ENCODE results near the gene NUTF2. TPM values are rescaled to one million over a fixed set of nuclear protein-coding genes. Genes with fewer than 3 reads are reported as not detected.

Gene NUTF2
- total RNA-seq, 4 donors from 2014 or later: 90.0 to 194 (median 113) TPM

DNA sequence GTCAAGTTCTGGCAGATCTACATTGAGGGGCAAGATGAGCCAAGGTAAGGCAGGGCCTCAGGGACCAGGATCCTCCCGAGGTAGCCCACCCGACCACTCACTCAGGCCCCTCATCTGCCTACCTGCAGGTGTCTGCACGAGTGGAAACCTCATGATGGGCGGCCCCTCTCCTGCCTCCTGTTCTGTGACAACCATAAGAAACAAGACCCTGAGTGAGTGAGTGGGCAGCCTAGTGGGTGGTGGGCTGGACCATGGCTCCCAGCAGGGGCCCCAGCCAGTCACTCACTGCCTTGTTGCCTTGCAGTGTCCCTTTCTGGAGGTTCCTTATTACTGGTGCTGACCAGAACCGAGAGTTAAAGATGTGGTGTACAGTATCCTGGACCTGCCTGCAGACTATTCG, 31.5 kb downstream of the NUTF2 start:
- peaks cover 3 to 40% (median 18%) of the 10 kb centered on the region in 3 donors for H3K4me1 ChIP-seq
- H3K27ac ChIP-seq: no peak overlapping the region
- TF ChIP-seq POLR2AphosphoS5 (IDR thresholded peaks at IDR 0.05): no peak
- TF ChIP-seq POLR2A (IDR thresholded peaks at IDR 0.05): no peak
- TF ChIP-seq EP300 (IDR thresholded peaks at IDR 0.05): no peak
- TF ChIP-seq, protein P1, sequence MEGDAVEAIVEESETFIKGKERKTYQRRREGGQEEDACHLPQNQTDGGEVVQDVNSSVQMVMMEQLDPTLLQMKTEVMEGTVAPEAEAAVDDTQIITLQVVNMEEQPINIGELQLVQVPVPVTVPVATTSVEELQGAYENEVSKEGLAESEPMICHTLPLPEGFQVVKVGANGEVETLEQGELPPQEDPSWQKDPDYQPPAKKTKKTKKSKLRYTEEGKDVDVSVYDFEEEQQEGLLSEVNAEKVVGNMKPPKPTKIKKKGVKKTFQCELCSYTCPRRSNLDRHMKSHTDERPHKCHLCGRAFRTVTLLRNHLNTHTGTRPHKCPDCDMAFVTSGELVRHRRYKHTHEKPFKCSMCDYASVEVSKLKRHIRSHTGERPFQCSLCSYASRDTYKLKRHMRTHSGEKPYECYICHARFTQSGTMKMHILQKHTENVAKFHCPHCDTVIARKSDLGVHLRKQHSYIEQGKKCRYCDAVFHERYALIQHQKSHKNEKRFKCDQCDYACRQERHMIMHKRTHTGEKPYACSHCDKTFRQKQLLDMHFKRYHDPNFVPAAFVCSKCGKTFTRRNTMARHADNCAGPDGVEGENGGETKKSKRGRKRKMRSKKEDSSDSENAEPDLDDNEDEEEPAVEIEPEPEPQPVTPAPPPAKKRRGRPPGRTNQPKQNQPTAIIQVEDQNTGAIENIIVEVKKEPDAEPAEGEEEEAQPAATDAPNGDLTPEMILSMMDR (IDR thresholded peaks at IDR 0.05): no peak
- no peak overlapping the region for H3K4me3 ChIP-seq
- no peaks in the 10 kb centered on the region for H3K27me3 ChIP-seq
- no peak for ATAC-seq
- no peaks in the 10 kb centered on the region for H3K9me3 ChIP-seq
- 82% methylated on average over 2 of the region's 6 CpGs; no CpG with 5 or more reads in 1 of the 2 donors for whole genome bisulfite sequencing, 2 donors (ENCODE audit: low coverage in 1 of 2)
- peaks cover 0 to 81% of the 10 kb centered on the region in 2 donors for H3K36me3 ChIP-seq

DNA sequence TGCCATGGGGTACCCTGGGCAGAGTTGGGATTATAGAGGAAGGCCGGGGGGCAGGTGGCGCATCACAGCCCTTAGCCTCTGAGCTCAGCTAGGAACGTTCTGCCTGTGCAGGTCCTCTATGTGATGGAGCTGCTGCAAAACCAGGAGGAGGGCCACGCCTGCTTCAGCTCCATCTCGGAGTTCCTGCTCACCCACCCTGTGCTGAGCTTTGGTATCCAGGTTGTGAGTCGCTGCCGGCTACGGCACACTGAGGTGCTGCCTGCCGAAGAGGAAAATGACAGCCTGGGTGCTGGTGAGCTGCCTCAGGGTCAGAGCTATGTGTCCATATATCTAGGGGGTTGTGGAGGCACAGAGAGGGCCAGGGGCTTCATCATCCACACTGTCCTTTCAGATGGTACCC, 32.1 kb downstream of the NUTF2 start:
- H3K4me1 ChIP-seq: peaks cover 3 to 41% (median 18%) of the 10 kb centered on the region in 3 donors
- peaks cover 0 to 87% of the 10 kb centered on the region in 2 donors for H3K36me3 ChIP-seq
- H3K27ac ChIP-seq: no peak overlapping the region
- TF ChIP-seq, protein P1 (IDR thresholded peaks at IDR 0.05): no peak
- no peak for TF ChIP-seq POLR2A (IDR thresholded peaks at IDR 0.05)
- no peaks in the 10 kb centered on the region for H3K27me3 ChIP-seq
- H3K4me3 ChIP-seq: no peak overlapping the region
- no peak for ATAC-seq
- H3K9me3 ChIP-seq: no peaks in the 10 kb centered on the region
- 84% methylated on average over 3 of the region's 9 CpGs; no CpG with 5 or more reads in 1 of the 2 donors for WGBS, 2 donors (ENCODE audit: low coverage in 1 of 2)

DNA sequence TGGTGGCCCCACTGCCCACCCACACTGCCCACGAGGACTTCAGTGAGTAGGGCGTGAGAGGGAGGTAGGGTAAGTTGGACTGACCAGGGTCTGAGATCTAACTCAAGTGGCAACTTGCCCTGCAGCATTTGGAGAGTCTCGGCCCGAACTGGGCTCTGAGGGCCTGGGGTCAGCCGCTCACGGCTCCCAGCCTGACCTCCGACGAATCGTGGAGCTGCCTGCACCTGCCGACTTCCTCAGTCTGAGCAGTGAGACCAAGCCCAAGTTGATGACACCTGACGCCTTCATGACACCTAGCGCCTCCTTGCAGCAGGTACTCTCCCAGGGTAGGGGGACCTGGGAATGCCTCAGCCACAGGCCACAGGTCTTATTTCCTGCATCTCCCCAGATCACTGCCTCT, 32.7 kb downstream of the NUTF2 start:
- TF ChIP-seq, protein P1 (IDR thresholded peaks at IDR 0.05): no peak
- no peak for TF ChIP-seq EP300 (IDR thresholded peaks at IDR 0.05)
- no peak for TF ChIP-seq POLR2A (IDR thresholded peaks at IDR 0.05)
- Histone ChIP-seq H3K9me3 (no peaks in the 10 kb centered on the region), H3K27ac (no peak overlapping the region), H3K4me3 (no peak overlapping the region), H3K4me1 (peaks cover 0 to 41% (median 15%) of the 10 kb centered on the region in 3 donors), H3K36me3 (peaks cover 0 to 93% of the 10 kb centered on the region in 2 donors), H3K27me3 (no peaks in the 10 kb centered on the region)
- no CpG with 5 or more reads among the region's 12 CpGs for WGBS, 2 donors (ENCODE audit: low coverage in 1 of 2)
- ATAC-seq: no peak

DNA sequence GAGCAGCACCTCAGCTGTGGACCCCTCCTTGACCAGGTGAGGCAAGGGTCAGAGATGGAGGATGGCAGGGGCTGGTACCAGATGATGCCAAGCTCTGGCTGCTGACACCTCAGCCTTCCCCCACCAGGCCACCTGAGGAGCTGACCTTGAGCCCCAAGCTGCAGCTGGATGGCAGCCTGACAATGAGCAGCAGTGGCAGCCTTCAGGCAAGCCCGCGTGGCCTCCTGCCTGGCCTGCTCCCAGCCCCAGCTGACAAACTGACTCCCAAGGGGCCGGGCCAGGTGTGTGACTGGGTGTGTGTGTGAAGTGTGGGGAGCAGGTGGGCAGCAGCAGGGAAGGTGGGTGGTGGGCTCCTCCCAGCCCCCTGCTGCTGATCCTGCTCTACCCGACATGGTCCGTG, 33.2 kb downstream of the NUTF2 start:
- no peak for ATAC-seq
- Histone ChIP-seq H3K27ac (no peak overlapping the region), H3K4me3 (no peak overlapping the region), H3K27me3 (no peaks in the 10 kb centered on the region), H3K9me3 (no peaks in the 10 kb centered on the region), H3K36me3 (peaks cover 0 to 93% of the 10 kb centered on the region in 2 donors), H3K4me1 (peaks cover 0 to 41% (median 14%) of the 10 kb centered on the region in 3 donors)
- TF ChIP-seq POLR2AphosphoS5 (IDR thresholded peaks at IDR 0.05) (no peak), POLR2A (IDR thresholded peaks at IDR 0.05) (no peak)
- 81 to 88% methylated on average over 1 to 2 of the region's 5 CpGs for WGBS, 2 donors (ENCODE audit: low coverage in 1 of 2)

DNA sequence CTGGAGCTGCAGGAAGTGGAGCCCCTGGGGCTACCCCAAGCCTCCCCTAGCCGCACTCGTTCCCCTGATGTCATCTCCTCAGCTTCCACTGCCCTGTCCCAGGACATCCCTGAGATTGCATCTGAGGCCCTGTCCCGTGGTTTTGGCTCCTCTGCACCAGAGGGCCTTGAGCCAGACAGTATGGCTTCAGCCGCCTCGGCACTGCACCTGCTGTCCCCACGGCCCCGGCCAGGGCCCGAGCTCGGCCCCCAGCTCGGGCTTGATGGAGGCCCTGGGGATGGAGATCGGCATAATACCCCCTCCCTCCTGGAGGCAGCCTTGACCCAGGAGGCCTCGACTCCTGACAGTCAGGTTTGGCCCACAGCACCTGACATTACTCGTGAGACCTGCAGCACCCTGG, 33.9 kb downstream of the NUTF2 start:
- Histone ChIP-seq H3K9me3 (no peaks in the 10 kb centered on the region), H3K27ac (no peak overlapping the region), H3K4me1 (peaks cover 0 to 40% (median 14%) of the 10 kb centered on the region in 3 donors), H3K4me3 (no peak overlapping the region), H3K27me3 (no peaks in the 10 kb centered on the region), H3K36me3 (peaks cover 0 to 92% of the 10 kb centered on the region in 2 donors)
- WGBS, 2 donors (ENCODE audit: low coverage in 1 of 2): 92% methylated on average over 2 of the region's 13 CpGs; no CpG with 5 or more reads in 1 of the 2 donors
- TF ChIP-seq POLR2A (IDR thresholded peaks at IDR 0.05) (no peak), EP300 (IDR thresholded peaks at IDR 0.05) (no peak), POLR2AphosphoS5 (IDR thresholded peaks at IDR 0.05) (no peak)
- TF ChIP-seq, protein P1 (IDR thresholded peaks at IDR 0.05): no peak
- ATAC-seq: no peak
